Stimulated activated CD8-positive, alpha-beta memory T cell treated with anti-CD3 and anti-CD28 coated beads, Interleukin-7, amount 100 ng/mL, for 48 hours (primary cell): ENCODE measurements around the gene ATP10B.
"Not testable (repeated sequence)": the region's sequence is repeated elsewhere in the genome, so short reads cannot be mapped to it uniquely, and the experiment has no call there.

ENCODE experiments used
- DNase-seq, 2 donors: peaks; one replicate each; pipeline ENCODE4 v3.0.0-alpha.2; 2020; ENCODE audit warnings: low read depth in 1 of 2; ENCODE audit errors: extremely low read depth in 1 of 2

Gene ATP10B

DNA sequence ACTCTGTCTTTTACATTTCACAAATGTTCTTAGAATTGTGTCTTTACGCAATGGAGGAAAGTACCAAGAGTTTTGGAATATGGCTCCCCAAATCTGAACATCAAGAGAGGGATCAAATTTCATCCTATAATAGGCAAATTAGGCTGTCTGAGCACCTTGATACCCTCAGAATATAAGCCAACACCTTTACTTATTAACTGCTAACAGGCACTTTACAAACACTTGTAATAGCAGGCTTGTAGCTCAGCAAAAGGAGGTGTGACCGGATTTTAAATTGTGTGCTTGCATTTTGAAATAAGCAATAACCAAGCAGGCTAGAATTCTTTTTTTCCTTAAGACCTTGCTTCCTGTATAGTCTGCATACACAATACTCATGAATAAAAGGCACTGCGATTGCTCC, 92.0 kb downstream of the ATP10B start:
- no peak for DNase-seq

GRCh38 chr5:160757194-160757593, 94.8 kb downstream of the ATP10B start:
- no peak for DNase-seq

- no peak for DNase-seq
These were observed 100.9 kb downstream of the ATP10B start for GRCh38 chr5:160750938-160751657.

- DNase-seq: no peak
These were observed 102.3 kb downstream of the ATP10B start for GRCh38 chr5:160749682-160750081.

GRCh38 chr5:160749026-160749425, 103.0 kb downstream of the ATP10B start:
- DNase-seq: no peak

DNA sequence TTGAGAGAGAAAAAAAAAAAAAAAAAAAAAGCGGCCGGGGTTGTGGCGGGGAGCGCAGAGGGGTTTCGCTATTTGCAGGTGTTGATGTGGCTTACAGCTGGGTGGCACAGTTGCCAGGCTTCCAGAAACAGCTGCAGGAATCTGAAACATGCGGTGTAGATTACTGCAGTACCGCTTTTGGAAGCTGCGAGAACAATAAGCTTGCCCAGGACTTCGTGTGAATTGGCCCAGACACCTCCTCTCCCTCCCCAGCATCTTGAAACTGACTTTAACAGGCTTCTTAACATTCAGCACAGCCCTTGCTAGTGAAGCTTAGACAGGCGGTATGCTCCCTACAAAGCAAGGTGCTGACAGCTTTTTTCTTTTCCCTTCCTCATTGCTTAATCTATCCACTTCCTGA, 104.0 kb downstream of the ATP10B start:
- no peak for DNase-seq

- DNase-seq: no peak
These were observed 104.5 kb downstream of the ATP10B start for GRCh38 chr5:160747559-160747958.

DNA sequence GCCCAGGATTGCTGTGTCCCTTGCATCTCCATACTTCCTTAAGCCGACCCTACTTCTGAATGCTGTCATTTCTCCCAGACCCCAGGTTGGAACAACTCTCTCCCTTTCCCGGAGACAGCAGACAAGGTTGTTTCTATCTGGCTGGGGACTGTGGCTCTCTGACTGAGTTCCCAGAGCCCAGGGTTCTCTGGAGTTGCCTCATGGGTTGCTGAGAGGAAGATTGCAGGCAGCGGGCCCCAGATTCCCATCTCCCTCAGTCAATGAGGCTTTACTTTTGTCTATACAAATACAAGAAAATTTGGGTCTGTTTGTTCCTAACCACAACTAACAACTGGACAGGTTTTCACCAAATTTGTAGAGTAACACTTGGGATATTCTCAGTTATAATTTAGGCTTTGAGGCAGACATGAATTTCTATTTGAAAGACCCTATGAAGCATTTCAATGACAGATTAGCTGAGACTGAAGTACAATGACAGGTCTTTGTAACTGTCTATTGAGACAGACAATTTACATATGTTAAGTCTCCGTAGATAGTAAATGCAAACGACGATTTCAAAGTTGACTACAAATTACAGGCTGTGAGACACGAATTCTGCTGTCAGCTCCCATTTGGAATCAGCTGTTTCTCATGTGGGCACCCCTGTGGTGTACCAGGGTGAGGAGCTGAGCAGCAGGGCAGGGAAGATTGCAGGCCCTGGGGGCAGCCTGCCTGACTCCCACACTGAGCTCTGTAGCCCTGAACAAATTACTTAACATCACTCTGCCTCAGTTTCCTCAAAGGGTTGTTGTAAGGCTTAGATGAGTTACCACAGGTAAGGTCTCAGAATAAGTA, 107.5 kb downstream of the ATP10B start:
- no peak for DNase-seq

- no peak for DNase-seq
These were observed 109.0 kb downstream of the ATP10B start for GRCh38 chr5:160743027-160743426.

GRCh38 chr5:160742446-160742845, 109.6 kb downstream of the ATP10B start:
- no peak for DNase-seq

DNA sequence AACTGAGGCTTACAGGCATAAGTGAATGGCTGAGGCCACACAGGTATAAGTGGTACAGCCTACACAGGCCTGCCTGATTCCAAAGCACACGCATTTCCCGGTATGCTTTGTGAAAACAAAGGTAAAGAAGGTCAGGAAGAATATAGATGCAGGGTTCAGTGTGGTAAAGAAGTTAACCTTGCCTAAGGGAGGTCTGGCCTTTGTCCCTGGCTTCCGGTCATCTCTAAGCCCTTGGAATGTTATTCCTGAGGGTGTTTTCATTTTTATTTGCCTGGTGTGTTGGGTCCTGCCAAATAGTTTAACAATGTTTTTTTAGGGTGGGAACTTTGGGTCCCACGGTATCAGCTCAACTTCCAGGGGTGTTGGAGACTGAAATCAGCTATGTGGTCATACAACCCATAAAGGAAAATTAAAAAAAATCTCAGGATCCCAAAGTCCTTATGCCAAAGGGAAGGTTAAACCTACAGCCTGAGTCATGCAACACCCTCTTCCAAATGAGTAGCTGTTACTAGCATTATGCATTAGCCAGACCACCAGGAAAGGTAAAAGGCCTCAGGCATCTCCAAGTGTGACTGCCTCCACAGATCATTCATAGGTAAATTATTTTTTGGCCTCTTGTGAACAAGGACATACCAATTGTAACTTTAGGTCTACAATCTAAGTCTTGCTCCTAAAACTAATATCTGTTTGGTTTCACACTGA, 124.6 kb downstream of the ATP10B start:
- DNase-seq: no peak

- DNase-seq: no peak
These were observed 125.3 kb downstream of the ATP10B start for GRCh38 chr5:160726721-160727120.

- no peak for DNase-seq
These were observed 131.2 kb downstream of the ATP10B start for GRCh38 chr5:160720822-160721221.

DNA sequence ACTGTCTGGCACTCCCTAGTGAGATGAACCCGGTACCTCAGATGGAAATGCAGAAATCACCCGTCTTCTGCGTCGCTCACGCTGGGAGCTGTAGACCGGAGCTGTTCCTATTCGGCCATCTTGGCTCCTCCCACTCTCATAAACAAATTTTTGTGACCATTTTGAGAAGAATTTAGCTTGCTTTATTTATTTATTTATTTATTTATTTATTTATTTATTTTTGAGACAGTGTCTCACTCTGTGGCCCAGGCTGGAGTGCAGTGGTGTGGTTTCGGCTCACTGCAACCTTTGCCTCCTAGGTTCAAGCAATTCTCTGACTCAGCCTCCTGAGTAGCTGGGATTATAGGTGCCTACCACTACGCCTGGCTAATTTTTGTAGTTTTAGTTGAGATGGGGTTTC, 136.5 kb downstream of the ATP10B start:
- not testable (repeated sequence) for DNase-seq

- DNase-seq: no peak
These were observed 148.3 kb downstream of the ATP10B start for GRCh38 chr5:160703547-160704189.

- no peak for DNase-seq
These were observed 149.1 kb downstream of the ATP10B start for GRCh38 chr5:160702934-160703333.

DNA sequence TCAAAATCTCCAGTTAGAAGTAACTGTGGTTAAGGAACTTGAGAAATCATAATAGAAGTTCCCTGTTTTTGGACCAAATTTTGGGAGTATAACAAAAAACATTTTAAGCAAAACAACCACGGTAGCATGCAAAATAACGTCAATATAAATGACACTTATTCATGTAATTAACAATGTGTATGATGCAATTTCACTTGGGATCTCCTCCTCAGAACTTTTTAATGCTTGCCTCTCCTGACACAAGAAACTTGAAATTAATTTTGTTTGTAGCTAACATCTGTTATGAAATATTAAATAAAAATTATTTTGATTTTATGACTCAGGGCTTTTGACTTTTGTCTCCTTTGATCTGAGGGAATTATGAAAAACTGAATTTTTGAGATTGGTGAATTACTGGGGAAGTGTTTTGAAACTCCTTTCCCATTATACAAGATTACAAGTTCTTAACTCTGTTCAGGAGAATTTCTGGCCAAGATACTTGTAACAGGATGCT, 149.7 kb downstream of the ATP10B start:
- DNase-seq: no peak

GRCh38 chr5:160701403-160701802, 150.6 kb downstream of the ATP10B start:
- no peak for DNase-seq

GRCh38 chr5:160699301-160699700, 152.7 kb downstream of the ATP10B start:
- no peak for DNase-seq

GRCh38 chr5:160697281-160697680, 154.7 kb downstream of the ATP10B start:
- DNase-seq: no peak

DNA sequence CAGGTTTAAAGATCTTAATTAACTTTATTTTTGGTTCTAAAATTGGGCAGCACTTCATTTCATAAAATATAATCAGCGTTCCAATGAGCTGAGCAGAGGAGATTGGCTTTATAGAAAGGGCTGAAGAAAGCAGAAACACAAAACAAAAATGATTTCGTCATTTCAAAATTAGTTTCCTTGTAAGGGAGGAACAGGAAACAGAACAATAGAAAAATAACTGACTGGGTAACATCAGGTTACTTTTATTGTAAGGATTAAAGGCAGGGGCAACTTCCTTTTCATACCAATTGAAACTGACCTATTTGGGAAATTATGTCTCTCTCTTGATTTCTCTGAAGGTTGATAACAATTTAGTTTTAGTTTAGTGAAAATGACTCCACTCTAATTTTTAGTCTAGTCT, 157.1 kb downstream of the ATP10B start:
- DNase-seq: no peak
